LNCaP clone FGC (cell line): ENCODE results near the gene ERP27.
A peak's percentile ranks its signal among the peaks of the same experiment; 100 is the strongest.

ENCODE experiments used
- DNase-seq: peaks from one replicate; pipeline ENCODE4 v3.0.0-alpha.2; 2011; ENCODE audit warnings: low read depth
- H3K4me3 ChIP-seq: 2 replicates; pipeline ENCODE4 v1.5.1; 2011; ENCODE audit warnings: mild to moderate bottlenecking, low read depth, low read length, control low read depth
- CTCF ChIP-seq: IDR thresholded peaks from 2 replicates; pipeline ENCODE4 v1.5.1; 2012; ENCODE audit warnings: mild to moderate bottlenecking; ENCODE audit not compliant: control insufficient read depth, insufficient read depth; ENCODE audit errors: extremely low read depth

ERP27 gene

GRCh38 chr12:14890701-14891100 is 47.6 kb downstream of the ERP27 start:
- no peak overlapping the region for H3K4me3 ChIP-seq
- no peak for TF ChIP-seq CTCF
- DNase-seq, result no peak

GRCh38 chr12:14886271-14886670 is 52.1 kb downstream of the ERP27 start:
- H3K4me3 ChIP-seq, result no peak overlapping the region
- no peak for DNase-seq
- no peak for TF ChIP-seq CTCF

GRCh38 chr12:14885718-14886221 is 52.6 kb downstream of the ERP27 start, which contains the start of gene MGP:
Gene MGP (minus strand): TSS chr12:14885854. CDS start chr12:14885791, 63 bp downstream.
- DNase-seq, result no peak

GRCh38 chr12:14884458-14884878 is 53.9 kb downstream of the ERP27 start:
- peak; percentile 36 for DNase-seq
- H3K4me3 ChIP-seq, result no peak overlapping the region

More at GRCh38 chr12:14885718-14886221, 52.6 kb downstream of the ERP27 start, which contains the start of gene MGP:
- H3K4me3 ChIP-seq, result no peak within 1 kb of the TSS
- TF ChIP-seq CTCF, result no peak

GRCh38 chr12:14883686-14884085 is 54.7 kb downstream of the ERP27 start:
- DNase-seq, result no peak
- H3K4me3 ChIP-seq, result no peak overlapping the region
- no peak for TF ChIP-seq CTCF

More at GRCh38 chr12:14884458-14884878, 53.9 kb downstream of the ERP27 start:
- no peak for TF ChIP-seq CTCF

GRCh38 chr12:14880890-14881453 is 57.4 kb downstream of the ERP27 start:
- no peak overlapping the region for H3K4me3 ChIP-seq
- no peak for DNase-seq
- no peak for TF ChIP-seq CTCF

GRCh38 chr12:14879222-14879933 is 59.0 kb downstream of the ERP27 start:
- TF ChIP-seq CTCF, result no peak
- H3K4me3 ChIP-seq, result no peak overlapping the region
- DNase-seq, result no peak
